ENCODE data around the gene SLC66A2.

The SLC66A2 gene

DNA sequence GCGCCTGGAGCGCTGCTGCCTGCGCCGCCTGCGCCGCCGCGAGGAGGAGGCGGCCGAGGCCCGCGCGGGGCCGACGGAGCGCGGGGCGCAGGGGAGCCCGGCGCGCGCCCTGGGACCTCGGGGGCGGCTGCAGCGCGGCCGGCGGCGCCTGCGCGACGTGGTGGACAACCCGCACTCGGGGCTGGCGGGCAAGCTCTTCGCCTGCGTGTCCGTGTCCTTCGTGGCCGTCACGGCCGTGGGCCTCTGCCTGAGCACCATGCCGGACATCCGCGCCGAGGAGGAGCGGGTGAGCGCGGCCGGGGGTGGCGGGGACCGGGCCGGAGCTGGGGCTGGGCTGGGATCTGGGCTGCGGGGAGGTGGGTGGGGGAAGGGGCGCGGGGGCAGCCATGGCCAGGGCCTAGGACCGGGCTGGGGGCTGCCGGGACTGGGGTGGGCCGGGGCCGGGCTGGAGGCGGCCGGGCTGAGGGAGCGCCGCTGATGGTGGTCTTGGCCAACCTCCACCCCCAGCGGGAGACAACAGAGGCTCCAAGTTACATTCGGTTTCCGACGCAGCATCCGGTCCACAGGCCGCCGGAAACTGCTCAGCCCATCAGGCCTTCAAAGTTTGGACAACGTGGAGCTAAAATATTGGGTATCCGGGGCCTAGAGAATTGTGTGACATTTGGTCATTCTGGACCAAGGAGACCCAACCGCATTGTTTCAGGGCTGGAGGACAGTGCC is 87.3 kb downstream of the SLC66A2 start:
- DNase-seq = no peak

DNA sequence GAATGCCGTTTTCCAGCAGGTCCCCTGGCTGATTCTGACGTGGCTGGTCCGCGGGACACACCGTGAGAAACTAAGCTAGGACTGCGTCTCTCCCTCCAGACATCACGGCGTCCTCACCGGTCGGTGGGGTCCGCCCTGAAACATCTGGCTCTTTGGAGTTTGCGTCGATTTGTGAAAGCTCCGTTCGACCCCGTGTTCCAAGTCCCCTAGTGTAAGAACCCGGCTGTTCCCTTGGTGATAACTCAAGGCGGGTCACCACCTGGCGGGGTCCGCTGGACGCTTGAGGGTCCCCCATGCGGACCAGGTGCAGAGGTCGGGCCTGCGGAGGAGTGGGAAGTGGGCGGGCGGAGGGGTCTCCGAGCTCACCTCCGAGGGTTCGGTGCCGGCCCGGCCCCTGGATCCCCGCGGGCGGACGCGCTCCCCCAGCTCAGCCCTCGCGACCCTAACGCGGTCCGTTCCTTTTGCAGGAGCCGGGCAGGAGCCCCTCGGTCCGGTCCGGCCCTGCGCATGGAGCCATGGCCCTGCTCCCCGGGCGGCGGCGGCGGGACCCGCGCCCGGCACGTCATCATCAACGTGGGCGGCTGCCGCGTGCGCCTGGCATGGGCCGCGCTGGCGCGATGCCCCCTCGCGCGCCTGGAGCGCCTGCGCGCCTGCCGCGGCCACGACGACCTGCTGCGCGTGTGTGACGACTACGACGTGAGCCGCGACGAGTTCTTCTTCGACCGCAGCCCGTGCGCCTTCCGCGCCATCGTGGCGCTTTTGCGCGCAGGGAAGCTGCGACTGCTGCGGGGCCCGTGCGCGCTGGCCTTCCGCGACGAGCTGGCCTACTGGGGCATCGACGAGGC is 88.1 kb downstream of the SLC66A2 start:
- DNase-seq = no peak

- DNase-seq = no peak
Observed at GRCh38 chr18:79862562-79862961, 88.9 kb downstream of the SLC66A2 start.

DNA sequence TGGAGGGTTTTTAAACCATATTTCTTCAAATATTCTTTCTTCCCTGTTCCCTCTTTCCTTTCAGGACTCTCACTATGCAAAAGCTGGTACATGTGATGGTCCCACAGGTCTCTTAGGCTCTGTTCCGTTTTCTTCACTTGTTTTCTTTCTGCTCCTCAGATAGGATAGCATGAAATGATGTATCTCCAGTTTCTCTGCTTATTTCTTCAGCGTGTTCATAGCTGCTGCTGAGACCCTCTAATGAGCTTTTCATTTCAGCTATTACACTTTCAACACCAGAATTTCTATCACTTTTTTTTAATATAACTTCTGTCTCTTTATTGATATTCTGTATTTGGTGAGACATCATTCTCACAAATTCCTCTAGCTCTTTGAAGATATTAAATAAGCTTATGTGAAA is 89.8 kb downstream of the SLC66A2 start:
- DNase-seq = no peak

DNA sequence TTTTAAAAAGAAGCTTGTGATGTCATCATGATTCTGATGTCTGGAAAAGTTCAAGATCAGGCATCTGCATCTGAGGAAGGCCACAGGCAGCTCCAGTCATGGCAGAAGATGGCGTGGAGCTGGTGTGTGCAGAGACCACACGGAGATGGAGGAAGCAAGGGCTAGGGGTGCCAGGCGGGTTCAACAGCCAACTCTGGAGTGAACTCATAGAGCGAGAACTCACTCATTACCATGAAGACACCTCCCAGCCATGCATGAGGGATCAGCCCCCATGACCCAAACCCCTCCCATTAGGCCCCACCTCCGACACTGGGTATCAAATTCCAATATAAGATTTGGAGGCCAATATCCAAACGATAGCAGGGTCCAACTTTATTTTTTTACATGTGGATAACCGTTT is 92.1 kb downstream of the SLC66A2 start:
- no peak for DNase-seq

GRCh38 chr18:79857082-79857671 is 94.3 kb downstream of the SLC66A2 start:
- no peak for DNase-seq

DNA sequence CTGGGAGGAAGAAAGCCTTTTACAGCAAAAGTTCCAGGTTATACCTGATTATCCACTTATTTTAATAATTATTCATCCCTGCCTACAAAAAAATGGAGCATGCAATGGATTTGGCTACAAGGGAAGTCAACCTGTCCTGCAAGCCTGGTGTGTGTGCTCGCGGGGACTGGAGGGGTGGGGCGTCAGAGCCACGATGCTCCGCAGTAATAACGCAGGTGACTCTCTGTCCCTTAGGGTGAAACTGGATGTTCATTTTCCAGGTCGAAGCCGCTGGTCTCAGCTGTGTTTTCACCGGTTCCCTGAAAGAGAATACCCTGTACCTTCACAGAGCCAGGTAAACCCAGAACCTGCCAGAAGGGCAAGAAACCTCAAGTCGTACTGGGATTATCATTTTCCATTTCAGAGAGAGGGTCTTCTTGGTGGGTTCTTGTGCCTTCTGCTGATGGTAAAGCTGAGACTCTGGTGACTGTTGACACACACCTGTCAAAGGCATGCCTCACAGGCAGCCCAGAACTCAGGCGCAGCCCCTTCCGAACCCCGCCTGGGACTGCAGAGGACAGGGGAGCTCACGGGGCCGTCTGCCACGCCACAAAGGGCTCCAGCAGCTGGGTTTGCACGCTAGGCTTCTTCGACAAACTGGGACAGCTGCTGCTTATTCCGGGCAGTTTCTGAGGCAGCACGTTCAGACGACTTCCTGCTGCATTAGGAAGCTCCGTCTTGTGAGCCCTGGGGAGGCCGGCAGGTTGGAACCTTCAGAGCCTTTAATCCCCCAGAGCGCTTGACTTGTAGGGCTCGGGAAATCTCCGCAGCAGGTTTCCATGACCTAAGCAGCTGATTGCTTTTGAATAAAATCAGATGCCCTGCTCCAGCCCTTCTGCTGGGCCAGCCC is 95.1 kb downstream of the SLC66A2 start:
- no peak for DNase-seq

DNA sequence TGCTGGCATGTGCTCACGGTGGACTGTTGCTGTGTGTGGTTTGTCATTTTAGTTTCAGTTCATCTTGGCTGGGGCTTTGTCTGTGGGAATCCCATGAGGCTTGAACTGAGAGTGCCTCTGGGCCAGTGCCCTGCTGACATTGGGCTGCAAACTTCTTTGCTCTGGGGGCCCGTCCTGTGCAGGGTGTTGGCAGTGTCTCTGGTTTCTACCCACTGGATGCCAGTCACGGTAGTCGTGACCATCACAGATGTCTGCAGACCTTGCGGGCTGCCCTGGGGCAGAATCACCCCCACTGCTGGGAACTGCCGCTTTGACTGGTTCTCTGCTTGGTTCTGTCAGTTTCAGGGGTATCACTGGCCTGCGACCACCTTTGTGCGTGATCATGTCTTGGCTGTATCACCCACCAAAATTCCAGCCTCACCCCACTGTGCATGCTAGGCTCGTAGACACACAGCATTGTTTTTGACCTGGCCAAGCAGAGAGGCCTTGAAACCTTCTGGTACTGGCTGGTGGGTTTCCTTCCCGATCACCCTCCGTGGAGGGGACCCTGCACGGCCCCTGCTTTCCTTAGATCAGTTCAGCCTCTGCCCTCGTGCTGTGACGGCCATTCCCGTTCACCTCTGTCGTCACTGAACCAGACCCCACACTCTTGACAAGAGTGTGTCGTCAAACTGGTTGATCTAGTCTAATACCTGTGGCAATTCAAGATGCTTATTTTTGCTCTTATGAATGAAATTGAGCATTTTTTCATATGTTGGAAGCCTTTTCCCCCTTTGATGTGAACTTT is 96.1 kb downstream of the SLC66A2 start:
- no peak for DNase-seq

- DNase-seq = no peak
Observed at GRCh38 chr18:79853993-79854364, 97.5 kb downstream of the SLC66A2 start.

DNA sequence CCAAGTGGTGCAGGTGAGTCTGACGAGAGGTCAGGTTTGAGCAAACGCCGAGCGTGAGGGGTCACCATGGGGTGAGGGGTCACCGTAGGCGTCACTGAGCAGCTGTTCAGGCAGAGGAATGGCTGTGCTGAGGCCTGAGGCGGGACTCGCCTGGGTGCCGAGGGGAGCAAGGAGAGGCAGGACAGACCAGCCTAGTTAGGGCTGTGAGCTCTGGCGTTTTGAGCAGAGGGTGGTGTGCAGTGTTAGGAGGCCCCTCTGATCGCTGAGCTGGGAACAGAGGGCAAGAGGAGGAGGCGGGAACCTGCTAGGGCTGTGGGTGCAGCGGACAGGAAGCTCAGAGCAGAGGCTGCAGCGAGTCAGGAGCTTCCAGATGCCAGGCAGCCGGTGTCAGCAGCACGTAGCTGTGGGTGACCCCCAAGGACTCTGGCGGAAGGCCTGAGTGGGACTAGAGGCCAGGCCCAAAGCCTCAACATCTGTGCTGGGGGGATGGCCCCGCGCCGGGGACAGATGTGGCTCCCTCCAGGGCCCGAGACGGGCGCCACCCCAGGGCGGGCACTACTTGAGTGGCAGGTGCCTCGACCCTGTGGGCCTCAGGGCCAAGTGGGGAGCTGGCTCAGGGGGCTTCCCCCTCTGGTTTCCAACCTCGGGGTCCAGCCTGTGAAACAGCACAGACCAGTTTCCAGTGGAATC is 98.0 kb downstream of the SLC66A2 start:
- no peak for DNase-seq

DNA sequence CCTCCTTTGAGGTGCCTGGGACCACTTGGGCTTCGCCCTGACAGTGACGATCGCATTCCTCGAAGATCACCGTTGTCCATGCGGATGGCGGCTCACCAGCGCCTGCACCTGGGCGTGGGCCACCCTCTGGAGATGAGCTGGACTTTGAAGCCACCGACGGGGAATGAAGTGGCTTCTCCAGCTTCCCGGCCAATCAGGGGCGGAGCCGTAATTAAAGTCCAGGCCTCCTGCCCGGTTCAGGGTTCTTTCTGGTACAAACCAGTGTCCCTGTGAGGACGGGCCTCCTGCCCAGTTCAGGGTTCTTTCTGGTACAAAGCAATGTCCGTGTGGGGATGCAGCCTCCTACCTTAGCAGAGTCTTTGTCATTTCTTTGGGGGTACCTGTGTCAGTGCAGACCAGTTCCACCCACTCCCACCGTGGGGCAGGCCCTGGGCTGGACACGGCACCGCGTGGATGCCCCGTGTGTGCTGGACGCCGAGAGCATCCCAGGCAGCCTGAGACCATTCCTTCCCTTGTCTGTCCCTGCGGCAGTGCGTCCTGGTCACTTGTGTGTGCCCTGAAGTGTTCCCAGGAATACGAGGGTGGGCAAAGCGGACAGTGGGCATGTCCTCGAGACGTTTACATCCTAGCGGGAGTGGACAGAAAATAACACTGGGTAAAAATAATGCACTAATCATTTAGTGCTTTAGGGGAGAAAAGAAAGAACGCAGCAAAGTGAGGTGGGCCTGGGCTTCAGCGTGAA is 98.7 kb downstream of the SLC66A2 start:
- DNase-seq = no peak
